Activated T-helper 9 cell treated with anti-CD3 and anti-CD28 coated beads, Interleukin-2, amount 50 U/mL, for 16 hours (primary cell): Measurements from ENCODE around the gene DENND4C.
"Not testable (repeated sequence)": the region's sequence is repeated elsewhere in the genome, so short reads cannot be mapped to it uniquely, and the experiment has no call there.

Experiments
- DNase-seq: peaks from one replicate; pipeline ENCODE4 v3.0.0-alpha.2; 2020; ENCODE audit warnings: low read depth

The DENND4C gene

GRCh38 chr9:19372567-19372966 lies 142.1 kb downstream of the DENND4C start:
- no peak for DNase-seq

GRCh38 chr9:19373527-19373926 lies 143.0 kb downstream of the DENND4C start:
- no peak for DNase-seq

GRCh38 chr9:19375538-19375937 lies 145.0 kb downstream of the DENND4C start:
- no peak for DNase-seq

GRCh38 chr9:19376931-19377330 lies 146.4 kb downstream of the DENND4C start:
- no peak for DNase-seq

GRCh38 chr9:19378164-19378563 lies 147.7 kb downstream of the DENND4C start:
- no peak for DNase-seq

GRCh38 chr9:19378647-19379046 lies 148.2 kb downstream of the DENND4C start:
- no peak for DNase-seq

GRCh38 chr9:19379283-19379682 lies 148.8 kb downstream of the DENND4C start:
- DNase-seq = no peak

GRCh38 chr9:19379697-19380046 lies 149.2 kb downstream of the DENND4C start:
- DNase-seq = no peak

- DNase-seq = no peak
Measured at GRCh38 chr9:19380826-19381075, 150.3 kb downstream of the DENND4C start.

GRCh38 chr9:19381656-19382055 lies 151.2 kb downstream of the DENND4C start:
- DNase-seq = no peak

- not testable (repeated sequence) for DNase-seq
Measured at GRCh38 chr9:19385212-19385611, 154.7 kb downstream of the DENND4C start.

GRCh38 chr9:19385786-19386501 lies 155.5 kb downstream of the DENND4C start:
- DNase-seq = no peak

- DNase-seq = no peak
Measured at GRCh38 chr9:19386502-19387044, 156.1 kb downstream of the DENND4C start.

GRCh38 chr9:19387317-19387716 lies 156.8 kb downstream of the DENND4C start:
- DNase-seq = no peak

- DNase-seq = not testable (repeated sequence)
Measured at GRCh38 chr9:19389539-19389938, 159.0 kb downstream of the DENND4C start.

GRCh38 chr9:19397845-19398244 lies 167.4 kb downstream of the DENND4C start:
- DNase-seq = no peak

- not testable (repeated sequence) for DNase-seq
Measured at GRCh38 chr9:19403231-19403630, 172.7 kb downstream of the DENND4C start.

- no peak for DNase-seq
Measured at GRCh38 chr9:19404283-19405075, 174.0 kb downstream of the DENND4C start.

- no peak for DNase-seq
Measured at GRCh38 chr9:19405771-19406170, 175.3 kb downstream of the DENND4C start.

GRCh38 chr9:19408316-19408692 lies 177.8 kb downstream of the DENND4C start:
- no peak for DNase-seq

- peak; percentile 93 for DNase-seq
Measured at GRCh38 chr9:19408693-19409400, 178.4 kb downstream of the DENND4C start, which contains the start of gene ACER2. Gene ACER2 (plus strand): TSS chr9:19409009. CDS start chr9:19409085, 76 bp downstream.

- DNase-seq = no peak
Measured at GRCh38 chr9:19409401-19410194, 179.1 kb downstream of the DENND4C start.
